Astrocyte of the cerebellum (primary cell): ENCODE results near the gene C18orf54.
"Not testable (repeated sequence)": the region's sequence is repeated elsewhere in the genome, so short reads cannot be mapped to it uniquely, and the experiment has no call there.

Experiments
- DNase-seq: peaks from one replicate; pipeline ENCODE4 v3.0.0-alpha.2; 2011; ENCODE audit warnings: low read depth
- H3K4me3 ChIP-seq: 2 replicates; pipeline ENCODE4 v1.5.1; 2011; ENCODE audit warnings: mild to moderate bottlenecking, low read depth, low read length, moderate library complexity
- CTCF ChIP-seq: IDR thresholded peaks from 2 replicates; pipeline ENCODE4 v1.5.1; 2012; ENCODE audit warnings: low read length, low read depth, moderate library complexity, mild to moderate bottlenecking; ENCODE audit errors: missing control alignments
- in situ Hi-C: cut with HindIII; loops from 2 replicates; pipeline ENCODE4 v1.10.0; 2017; ENCODE audit warnings: low sequenced_read_pairs

The C18orf54 gene

GRCh38 chr18:54357660-54358494 is at the start of gene C18orf54, which contains the start of gene STARD6:
C18orf54 (plus strand) TSS chr18:54357906; CDS start chr18:54360573, 2,667 bp downstream.
STARD6 (minus strand) TSS chr18:54357858; CDS start chr18:54354573, 3,285 bp downstream.
- peak within 1 kb of the TSS; percentile 88 for H3K4me3 ChIP-seq
- in situ Hi-C loops, result no loop called here
- peak; percentile 71 for DNase-seq
- TF ChIP-seq CTCF, result peak; percentile 33

GRCh38 chr18:54309564-54309963 is 48.1 kb upstream of the C18orf54 start:
- H3K4me3 ChIP-seq, DNase-seq, in situ Hi-C loops: not testable (repeated sequence)

- in situ Hi-C loops, result no loop called here
Measured at GRCh38 chr18:54316071-54316820, 41.5 kb upstream of the C18orf54 start.

GRCh38 chr18:54323561-54323960 is 34.1 kb upstream of the C18orf54 start:
- TF ChIP-seq CTCF, result no peak

More at GRCh38 chr18:54316071-54316820, 41.5 kb upstream of the C18orf54 start:
- no peak overlapping the region for H3K4me3 ChIP-seq
- TF ChIP-seq CTCF, result no peak
- no peak for DNase-seq

GRCh38 chr18:54323970-54324369 is 33.7 kb upstream of the C18orf54 start:
- no peak for DNase-seq
- in situ Hi-C loops, result no loop called here
- no peak for TF ChIP-seq CTCF
- no peak overlapping the region for H3K4me3 ChIP-seq

More at GRCh38 chr18:54323561-54323960, 34.1 kb upstream of the C18orf54 start:
- H3K4me3 ChIP-seq, result no peak overlapping the region
- in situ Hi-C loops, result no loop called here
- DNase-seq, result no peak

GRCh38 chr18:54327818-54328217 is 29.9 kb upstream of the C18orf54 start:
- in situ Hi-C loops, result no loop called here
- no peak for TF ChIP-seq CTCF
- no peak for DNase-seq
- H3K4me3 ChIP-seq, result no peak overlapping the region
